HCT116 (cell line): ENCODE measurements around the gene FAM185A. TPM values are rescaled to one million over a fixed set of nuclear protein-coding genes. Genes with fewer than 3 reads are reported as not detected.

ENCODE experiments used
- ATAC-seq: fragments of 200-7000 bp; cut with Tn5 transposase; 2 replicates; pipeline ENCODE4 v1.9.1; 2020; ENCODE audit warnings: mild to moderate bottlenecking, moderate library complexity
- BruUV-seq: library from RNA; stranded (reverse); fragments of 400-500 nt; replicated peaks from 2 replicates; lab custom pipeline; 2021; lab: Mats Ljungman, UMichigan
- CTCF ChIA-PET: fragments of 300-600 bp; sonication (Branson Sonifier 250); formaldehyde crosslinking; loops from one replicate; lab custom pipeline; 2021; ENCODE audit warnings: antibody characterized with exemption; lab: Charles Lee
- POLR2A ChIA-PET: fragments of 300-600, 350-600 bp; sonication (Branson Sonifier 250); formaldehyde crosslinking; loops from one replicate; lab custom pipeline; 2021; ENCODE audit warnings: antibody characterized with exemption; lab: Charles Lee
- RAD21 ChIA-PET, 2 experiments: fragments of 300-600 bp; sonication (Branson Sonifier 250); formaldehyde crosslinking; loops; one replicate each; lab custom pipeline; 2023; ENCODE audit warnings: low total read pairs in 2 of 2; ENCODE audit not compliant: uncharacterized antibody in 2 of 2, unreplicated experiment in 2 of 2, low non-redundant PET in 1 of 2; lab: Charles Lee
- DNase-seq: peaks from one replicate; pipeline ENCODE4 v3.0.0-alpha.2; 2010; ENCODE audit warnings: low read depth, low spot score
- H2AFZ ChIP-seq: fragments of 200-600 bp; shearing (Covaris generic), sonication (generic); 2 replicates; pipeline ENCODE4 v1.6.1; 2017; ENCODE audit warnings: low read depth, mixed run types, mixed read lengths, antibody characterized with exemption, low read length; ENCODE audit not compliant: poor library complexity, severe bottlenecking
- H3K27ac ChIP-seq: 2 replicates; pipeline ENCODE4 v1.5.1; 2012; ENCODE audit warnings: low read depth, low read length
- H3K27me3 ChIP-seq: fragments of 200-600 bp; sonication (generic); 2 replicates; pipeline ENCODE4 v1.6.1; 2016; ENCODE audit warnings: mixed run types, low read length, mixed read lengths; ENCODE audit not compliant: insufficient read depth
- H3K36me3 ChIP-seq, 2 experiments: fragments of 200-500 bp in 1 of 2; fragments of 200-600 bp in 1 of 2; sonication (Bioruptor generic) in 1 of 2; sonication (generic) in 1 of 2; 2 replicates each; pipeline versions ENCODE4 v1.5.1 to v1.6.1; 2014 to 2016; ENCODE audit warnings: low read length in 2 of 2, inconsistent platforms in 1 of 2, mixed read lengths in 1 of 2, mixed run types in 1 of 2; ENCODE audit not compliant: insufficient read depth in 2 of 2, control insufficient read depth in 1 of 2
- H3K4me1 ChIP-seq, 2 experiments: fragments of 200-600 bp in 1 of 2; sonication (generic) in 1 of 2; 2 replicates each; pipeline versions ENCODE4 v1.5.1 to v1.6.1; 2012 to 2017; ENCODE audit warnings: low read length in 2 of 2, inconsistent platforms in 1 of 2, mild to moderate bottlenecking in 1 of 2, mixed read lengths in 1 of 2, mixed run types in 1 of 2, moderate library complexity in 1 of 2; ENCODE audit not compliant: insufficient read depth in 2 of 2, control insufficient read depth in 1 of 2
- H3K4me2 ChIP-seq: fragments of 200-600 bp; sonication (generic); 2 replicates; pipeline ENCODE4 v1.6.1; 2017; ENCODE audit warnings: mixed run types, low read length, mixed read lengths
- H3K4me3 ChIP-seq, 2 experiments: fragments of 200-600 bp in 1 of 2; sonication (generic) in 1 of 2; replicated peaks in 1 of 2; 2 replicates each; pipeline ENCODE4 v1.5.1; 2011 to 2016; ENCODE audit warnings: low read length in 2 of 2, control low read depth in 1 of 2, low read depth in 1 of 2, mild to moderate bottlenecking in 1 of 2, mixed read lengths in 1 of 2, mixed run types in 1 of 2
- H3K79me2 ChIP-seq: fragments of 200-600 bp; sonication (generic); 2 replicates; pipeline ENCODE4 v1.6.1; 2017; ENCODE audit warnings: mild to moderate bottlenecking, mixed run types, low read length, moderate library complexity, mixed read lengths; ENCODE audit not compliant: insufficient read depth
- H3K9ac ChIP-seq: fragments of 200-600 bp; sonication (generic); 2 replicates; pipeline ENCODE4 v1.6.1; 2016; ENCODE audit warnings: low read length, mixed read lengths
- H3K9me2 ChIP-seq: fragments of 200-600 bp; sonication (generic), shearing (Covaris generic); 2 replicates; pipeline ENCODE4 v1.6.1; 2017; ENCODE audit warnings: mixed run types, mild to moderate bottlenecking, moderate library complexity; ENCODE audit not compliant: insufficient read depth
- H3K9me3 ChIP-seq, 2 experiments: fragments of 200-500 bp in 1 of 2; fragments of 200-600 bp in 1 of 2; sonication (Bioruptor generic) in 1 of 2; sonication (generic) in 1 of 2; 2 replicates each; pipeline ENCODE4 v1.6.1; 2014 to 2017; ENCODE audit warnings: low read length in 2 of 2, mixed read lengths in 2 of 2, inconsistent platforms in 1 of 2, low read depth in 1 of 2, mild to moderate bottlenecking in 1 of 2, mixed run types in 1 of 2, moderate library complexity in 1 of 2; ENCODE audit not compliant: control insufficient read depth in 1 of 2, insufficient read depth in 1 of 2
- H4K20me1 ChIP-seq: fragments of 200-600 bp; sonication (generic), shearing (Covaris generic); 2 replicates; pipeline ENCODE4 v1.6.1; 2017; ENCODE audit warnings: mixed run types, mild to moderate bottlenecking, moderate library complexity; ENCODE audit not compliant: insufficient read depth
- ATF3 ChIP-seq: IDR thresholded peaks from 2 replicates; pipeline ENCODE4 v1.6.1; 2012
- CBX3 ChIP-seq: IDR thresholded peaks from 2 replicates; pipeline ENCODE4 v1.6.1; 2012; ENCODE audit warnings: low read depth
- CEBPB ChIP-seq: IDR thresholded peaks from 2 replicates; pipeline ENCODE4 v1.6.1; 2012; ENCODE audit warnings: low read depth
- CTCF ChIP-seq, 3 experiments: fragments of 200-600 bp in 1 of 3; sonication (generic) in 1 of 3; IDR thresholded peaks in 2 of 3; conservative IDR thresholded peaks in 1 of 3; 2 replicates each; pipeline ENCODE4 v1.5.1; 2012 to 2017; ENCODE audit warnings: low read depth in 2 of 3, low read length in 2 of 3, antibody characterized with exemption in 1 of 3, borderline replicate concordance in 1 of 3, control low read depth in 1 of 3, mild to moderate bottlenecking in 1 of 3, mixed read lengths in 1 of 3, mixed run types in 1 of 3, moderate library complexity in 1 of 3; ENCODE audit not compliant: insufficient read depth in 1 of 3
- ELF1 ChIP-seq: IDR thresholded peaks from 2 replicates; pipeline ENCODE4 v1.6.1; 2012; ENCODE audit warnings: low read depth, borderline replicate concordance
- EZH2phosphoT487 ChIP-seq: fragments of 200-600 bp; IDR thresholded peaks from 2 replicates; pipeline ENCODE4 v1.6.1; 2018; ENCODE audit warnings: antibody characterized with exemption, borderline replicate concordance
- FOSL1 ChIP-seq: IDR thresholded peaks from 2 replicates; pipeline ENCODE4 v1.6.1; 2012; ENCODE audit warnings: low read depth
- POLR2AphosphoS5 ChIP-seq: IDR thresholded peaks from 2 replicates; pipeline ENCODE4 v1.6.1; 2011; ENCODE audit warnings: mild to moderate bottlenecking, low read depth, low read length, moderate library complexity
- RAD21 ChIP-seq: IDR thresholded peaks from 2 replicates; pipeline ENCODE4 v1.6.1; 2012; ENCODE audit warnings: low read depth, mild to moderate bottlenecking
- SIN3A ChIP-seq: IDR thresholded peaks from 2 replicates; pipeline ENCODE4 v1.6.1; 2012; ENCODE audit warnings: low read depth
- SP1 ChIP-seq: IDR thresholded peaks from 2 replicates; pipeline ENCODE4 v1.6.1; 2012; ENCODE audit warnings: low read depth
- SRF ChIP-seq: IDR thresholded peaks from 2 replicates; pipeline ENCODE4 v1.6.1; 2012; ENCODE audit warnings: low read depth
- TCF7L2 ChIP-seq: IDR thresholded peaks from 2 replicates; pipeline ENCODE4 v1.7.0; 2011; ENCODE audit warnings: borderline replicate concordance, inconsistent platforms; ENCODE audit not compliant: insufficient read depth, insufficient read length; ENCODE audit errors: extremely low read depth
- YY1 ChIP-seq: IDR thresholded peaks from 2 replicates; pipeline ENCODE4 v1.6.1; 2011; ENCODE audit warnings: low read length, low read depth, moderate library complexity, mild to moderate bottlenecking; ENCODE audit not compliant: insufficient replicate concordance; ENCODE audit errors: extremely low read depth
- ZFX ChIP-seq: fragments of 450-650 bp; IDR thresholded peaks from 2 replicates; pipeline ENCODE4 v1.6.1; 2017
- ZNF274 ChIP-seq: fragments of 200-500 bp; sonication (Bioruptor generic); IDR thresholded peaks from 2 replicates; pipeline ENCODE4 v1.6.1; 2014; ENCODE audit warnings: mild to moderate bottlenecking, low read depth, low read length, inconsistent platforms
- intact Hi-C: fragments of 100-400 bp; cut with micrococcal nuclease; formaldehyde crosslinking; loops from 2 replicates; pipeline ENCODE4 v1.10.0; 2022
- total RNA-seq: library from RNA; stranded (reverse); gene quantifications from one replicate; pipeline ENCODE4 v1.2.1, GENCODE V29; 2021; ENCODE audit not compliant: unreplicated experiment

The FAM185A gene
- total RNA-seq, 1 experiment from 2014 or later = 8.0 TPM

- no peak for TF ChIP-seq CTCF (IDR thresholded peaks at IDR 0.05 in 2 of 3, conservative IDR thresholded peaks at IDR 0.05 in 1 of 3; ENCODE audit: borderline replicate concordance in 1 of 3, insufficient read depth in 1 of 3, low read depth in 2 of 3, low read length in 2 of 3)
These were observed 100.3 kb downstream of the FAM185A start (continued) for GRCh38 chr7:102849079-102849478.

GRCh38 chr7:102849538-102849937 lies 100.7 kb downstream of the FAM185A start:
- Histone ChIP-seq H3K9ac (no peak overlapping the region), H3K4me3 (no peak overlapping the region)
- POLR2A ChIA-PET = no interaction called here
- TF ChIP-seq ATF3 = no peak
- TF ChIP-seq YY1 = no peak
- no peak for TF ChIP-seq SIN3A
- no peak for TF ChIP-seq SRF
- TF ChIP-seq TCF7L2 = no peak
- TF ChIP-seq CTCF (IDR thresholded peaks at IDR 0.05 in 2 of 3, conservative IDR thresholded peaks at IDR 0.05 in 1 of 3; ENCODE audit: borderline replicate concordance in 1 of 3, insufficient read depth in 1 of 3, low read depth in 2 of 3, low read length in 2 of 3) = no peak
- TF ChIP-seq SP1 = no peak
- no peak for TF ChIP-seq EZH2phosphoT487
- TF ChIP-seq ELF1 = no peak
- TF ChIP-seq RAD21 = no peak
- TF ChIP-seq FOSL1 = no peak
- no peak for TF ChIP-seq POLR2AphosphoS5
- TF ChIP-seq CEBPB = no peak
- no peak for TF ChIP-seq ZFX
- no peak for TF ChIP-seq ZNF274
- no peak for TF ChIP-seq CBX3
- TF ChIP-seq, all 23 proteins: peak for 0
- ChIA-PET RAD21 (no interaction called here), CTCF (no interaction called here)
- Histone ChIP-seq H4K20me1 (no peaks in the 10 kb centered on the region), H3K27me3 (no peaks in the 10 kb centered on the region), H3K9me2 (no peaks in the 10 kb centered on the region), H3K36me3 (no peaks in the 10 kb centered on the region), H3K4me2 (no peak overlapping the region), H3K4me1 (no peaks in the 10 kb centered on the region), H3K27ac (no peak overlapping the region), H3K9me3 (no peaks in the 10 kb centered on the region), H3K79me2 (no peaks in the 10 kb centered on the region), H2AFZ (no peak overlapping the region)
- DNase-seq = no peak
- no TSS peak for BruUV-seq
- intact Hi-C loops = no loop called here
- no peak for ATAC-seq
